Measurements from ENCODE around the gene CNGB1. TPM values are rescaled to one million over a fixed set of nuclear protein-coding genes. Genes with fewer than 3 reads are reported as not detected.

Gene CNGB1
- total RNA-seq, 3 donors from 2014 or later (not counting 1 experiment from before 2014, with no cell fraction given) = not detected

DNA sequence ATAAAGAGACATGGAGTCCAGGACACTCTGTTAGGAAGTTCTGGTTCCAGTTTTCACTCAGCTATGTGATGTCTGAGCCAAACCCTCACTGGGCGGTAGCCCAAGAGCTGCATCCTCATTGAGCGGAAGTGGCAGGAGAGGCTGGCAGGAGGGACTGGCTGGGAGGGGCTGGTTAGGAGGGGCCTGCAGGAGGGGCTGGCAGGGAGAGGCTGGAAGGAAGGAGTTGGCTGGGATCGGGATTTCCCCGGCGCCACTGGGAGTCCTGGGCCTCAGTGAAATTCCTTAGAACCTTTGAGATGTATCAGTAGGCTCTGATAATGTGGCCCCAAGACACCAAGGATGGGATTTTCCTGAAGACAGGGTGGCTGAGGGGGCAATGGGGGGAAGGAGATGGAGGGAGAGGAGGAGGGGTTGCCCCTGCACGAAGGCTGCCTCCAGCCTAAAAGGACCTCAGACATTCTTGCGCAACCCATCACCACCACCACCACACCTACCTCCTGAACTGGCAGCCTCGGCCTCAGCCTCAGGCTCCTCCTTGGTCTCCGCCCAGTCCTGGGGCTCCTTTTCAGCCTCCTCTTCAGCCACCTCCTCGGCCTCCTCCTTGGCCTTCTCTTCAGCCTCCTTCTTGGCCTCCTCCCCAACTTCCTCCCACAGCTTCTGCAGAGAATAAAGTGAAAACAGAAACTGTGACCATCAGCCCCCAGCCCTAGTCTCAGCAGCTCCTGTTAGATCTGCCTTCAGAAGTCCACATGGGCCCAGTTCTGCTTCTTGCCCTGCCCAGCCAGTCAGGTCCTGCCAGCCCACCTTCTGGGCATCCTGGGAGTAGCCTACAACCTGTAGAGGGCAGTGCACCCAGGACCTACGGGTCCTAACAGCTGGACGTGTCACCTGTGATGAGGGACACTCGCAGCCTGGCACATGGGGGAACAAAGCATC, 31.7 kb downstream of the CNGB1 start:
- ATAC-seq = no peak
- no peaks in the 10 kb centered on the region for H3K9me3 Mint-ChIP-seq
- intact Hi-C loops (cut with micrococcal nuclease) = no loop called here
- H3K36me3 Mint-ChIP-seq = no peaks in the 10 kb centered on the region
- no peak overlapping the region for H3K27ac Mint-ChIP-seq
- no peaks in the 10 kb centered on the region for H3K9me3 ChIP-seq (ENCODE audit: control insufficient read depth, insufficient read depth, low read length)
- no peak overlapping the region for H3K27ac ChIP-seq (ENCODE audit: low read length)
- no peak overlapping the region for H3K4me3 Mint-ChIP-seq
- H3K4me1 ChIP-seq (ENCODE audit: control insufficient read depth, insufficient read depth, low read length) = peaks cover 16% of the 10 kb centered on the region
- H3K27me3 Mint-ChIP-seq (ENCODE audit: low read depth in 2 of 2) = peaks cover 0 to 2% of the 10 kb centered on the region in 2 donors
- H3K4me1 Mint-ChIP-seq = peaks cover 16 to 29% of the 10 kb centered on the region in 2 donors
- no peaks in the 10 kb centered on the region for H3K27me3 ChIP-seq (ENCODE audit: control insufficient read depth, insufficient read depth, low read length)
- no peak for DNase-seq
- WGBS (ENCODE audit: insufficient coverage) = 80% methylated on average over 12 of the region's 13 CpGs
- TF ChIP-seq, protein P1, sequence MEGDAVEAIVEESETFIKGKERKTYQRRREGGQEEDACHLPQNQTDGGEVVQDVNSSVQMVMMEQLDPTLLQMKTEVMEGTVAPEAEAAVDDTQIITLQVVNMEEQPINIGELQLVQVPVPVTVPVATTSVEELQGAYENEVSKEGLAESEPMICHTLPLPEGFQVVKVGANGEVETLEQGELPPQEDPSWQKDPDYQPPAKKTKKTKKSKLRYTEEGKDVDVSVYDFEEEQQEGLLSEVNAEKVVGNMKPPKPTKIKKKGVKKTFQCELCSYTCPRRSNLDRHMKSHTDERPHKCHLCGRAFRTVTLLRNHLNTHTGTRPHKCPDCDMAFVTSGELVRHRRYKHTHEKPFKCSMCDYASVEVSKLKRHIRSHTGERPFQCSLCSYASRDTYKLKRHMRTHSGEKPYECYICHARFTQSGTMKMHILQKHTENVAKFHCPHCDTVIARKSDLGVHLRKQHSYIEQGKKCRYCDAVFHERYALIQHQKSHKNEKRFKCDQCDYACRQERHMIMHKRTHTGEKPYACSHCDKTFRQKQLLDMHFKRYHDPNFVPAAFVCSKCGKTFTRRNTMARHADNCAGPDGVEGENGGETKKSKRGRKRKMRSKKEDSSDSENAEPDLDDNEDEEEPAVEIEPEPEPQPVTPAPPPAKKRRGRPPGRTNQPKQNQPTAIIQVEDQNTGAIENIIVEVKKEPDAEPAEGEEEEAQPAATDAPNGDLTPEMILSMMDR (IDR thresholded peaks at IDR 0.05) = no peak
- H3K36me3 ChIP-seq (ENCODE audit: control insufficient read depth, insufficient read depth, low read length) = no peaks in the 10 kb centered on the region
- no peak overlapping the region for H3K4me3 ChIP-seq (ENCODE audit: low read length)

GRCh38 chr16:57938484-57938883, 32.4 kb downstream of the CNGB1 start:
- TF ChIP-seq, protein P1 (IDR thresholded peaks at IDR 0.05) = no peak
- DNase-seq (no peak), ATAC-seq (no peak)
- H3K27me3 ChIP-seq (ENCODE audit: control insufficient read depth, insufficient read depth, low read length) = no peaks in the 10 kb centered on the region
- H3K4me3 Mint-ChIP-seq = no peak overlapping the region
- peaks cover 16 to 31% of the 10 kb centered on the region in 2 donors for H3K4me1 Mint-ChIP-seq
- no peaks in the 10 kb centered on the region for H3K9me3 ChIP-seq (ENCODE audit: control insufficient read depth, insufficient read depth, low read length)
- no peaks in the 10 kb centered on the region for H3K36me3 ChIP-seq (ENCODE audit: control insufficient read depth, insufficient read depth, low read length)
- H3K4me1 ChIP-seq (ENCODE audit: control insufficient read depth, insufficient read depth, low read length) = peaks cover 16% of the 10 kb centered on the region
- H3K27me3 Mint-ChIP-seq (ENCODE audit: low read depth in 2 of 2) = peaks cover 0 to 2% of the 10 kb centered on the region in 2 donors
- H3K27ac ChIP-seq (ENCODE audit: low read length) = no peak overlapping the region
- H3K27ac Mint-ChIP-seq = no peak overlapping the region
- 96% methylated on average over 6 of the region's 6 CpGs for WGBS (ENCODE audit: insufficient coverage)
- H3K9me3 Mint-ChIP-seq = no peaks in the 10 kb centered on the region
- intact Hi-C loops (cut with micrococcal nuclease) = no loop called here
- no peaks in the 10 kb centered on the region for H3K36me3 Mint-ChIP-seq
- no peak overlapping the region for H3K4me3 ChIP-seq (ENCODE audit: low read length)

DNA sequence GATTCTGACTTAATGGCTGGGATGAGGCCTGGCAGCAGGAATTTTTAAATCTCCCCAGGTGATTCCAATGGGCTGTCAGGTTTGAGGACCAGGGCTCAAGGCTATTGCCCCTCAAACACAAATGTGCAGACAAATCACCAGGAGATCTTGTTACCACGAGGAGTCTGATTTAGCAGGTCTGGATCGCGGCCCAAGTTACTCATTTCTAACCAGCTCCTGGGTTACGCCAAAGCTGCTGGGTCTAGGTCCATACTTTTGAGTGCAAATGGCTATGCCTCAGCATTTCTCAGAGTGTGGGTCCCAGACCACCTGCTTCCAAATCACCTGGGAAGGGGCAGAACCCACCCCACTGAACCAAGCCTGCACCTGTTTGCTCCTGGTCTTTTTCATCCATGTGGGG, 33.1 kb downstream of the CNGB1 start:
- 71% methylated on average over 4 of the region's 4 CpGs for WGBS (ENCODE audit: insufficient coverage)
- Mint-ChIP-seq H3K27me3 (ENCODE audit: low read depth in 2 of 2) (peaks cover 0 to 2% of the 10 kb centered on the region in 2 donors), H3K9me3 (no peaks in the 10 kb centered on the region), H3K36me3 (no peaks in the 10 kb centered on the region), H3K4me3 (no peak overlapping the region), H3K4me1 (peaks cover 16 to 31% of the 10 kb centered on the region in 2 donors), H3K27ac (no peak overlapping the region)
- Histone ChIP-seq H3K36me3 (ENCODE audit: control insufficient read depth, insufficient read depth, low read length) (no peaks in the 10 kb centered on the region), H3K4me1 (ENCODE audit: control insufficient read depth, insufficient read depth, low read length) (peaks cover 16% of the 10 kb centered on the region), H3K27ac (ENCODE audit: low read length) (no peak overlapping the region), H3K27me3 (ENCODE audit: control insufficient read depth, insufficient read depth, low read length) (no peaks in the 10 kb centered on the region), H3K9me3 (ENCODE audit: control insufficient read depth, insufficient read depth, low read length) (no peaks in the 10 kb centered on the region), H3K4me3 (ENCODE audit: low read length) (no peak overlapping the region)
- DNase-seq = no peak
- TF ChIP-seq, protein P1 (IDR thresholded peaks at IDR 0.05) = no peak
- intact Hi-C loops (cut with micrococcal nuclease) = no loop called here
- no peak for ATAC-seq

Measured in natural killer cell (primary cell).